MM.1S (cell line): ENCODE measurements around the gene NPC2.

Experiments used
- DNase-seq: peaks from one replicate; pipeline ENCODE4 v3.0.0-alpha.2; 2015
- H2AFZ ChIP-seq: fragments of 300-600 bp; sonication (generic); 2 replicates; pipeline ENCODE4 v1.6.0; 2016; ENCODE audit warnings: antibody characterized with exemption, low read length
- H3F3A ChIP-seq: fragments of 300-600 bp; sonication (generic); 2 replicates; pipeline ENCODE4 v1.6.1; 2016; ENCODE audit warnings: mild to moderate bottlenecking, antibody characterized with exemption, low read length, moderate library complexity, mixed read lengths; ENCODE audit not compliant: insufficient read depth
- H3K27ac ChIP-seq: fragments of 300-600 bp; sonication (generic); 2 replicates; pipeline ENCODE4 v1.5.1; 2016; ENCODE audit warnings: mild to moderate bottlenecking, low read length
- H3K27me3 ChIP-seq: fragments of 300-600 bp; sonication (generic); replicated peaks from 2 replicates; pipeline ENCODE4 v1.6.0; 2016; ENCODE audit warnings: low read length; ENCODE audit not compliant: insufficient read depth
- H3K36me3 ChIP-seq: fragments of 300-600 bp; sonication (generic); replicated peaks from 2 replicates; pipeline ENCODE4 v1.6.1; 2016; ENCODE audit warnings: mild to moderate bottlenecking, low read length, mixed read lengths; ENCODE audit not compliant: insufficient read depth
- H3K4me1 ChIP-seq: fragments of 300-600 bp; sonication (generic); 2 replicates; pipeline ENCODE4 v1.6.1; 2016; ENCODE audit warnings: low read length, mixed read lengths
- H3K4me2 ChIP-seq: fragments of 300-600 bp; sonication (generic); 2 replicates; pipeline ENCODE4 v1.6.0; 2016; ENCODE audit warnings: low read depth, low read length
- H3K4me3 ChIP-seq: fragments of 300-600 bp; sonication (generic); 2 replicates; pipeline ENCODE4 v1.5.1; 2016; ENCODE audit warnings: low read length, mixed read lengths
- H3K79me2 ChIP-seq: fragments of 300-600 bp; sonication (generic); 2 replicates; pipeline ENCODE4 v1.6.1; 2016; ENCODE audit warnings: mixed run types, low read length, mixed read lengths
- H3K9ac ChIP-seq: fragments of 300-600 bp; sonication (generic); 2 replicates; pipeline ENCODE4 v1.6.1; 2016; ENCODE audit warnings: low read length, mixed read lengths
- H3K9me2 ChIP-seq: fragments of 300-600 bp; sonication (generic); replicated peaks from 2 replicates; pipeline ENCODE4 v1.6.1; 2016; ENCODE audit warnings: mild to moderate bottlenecking, low read length, mixed read lengths; ENCODE audit not compliant: insufficient read depth
- H3K9me3 ChIP-seq: fragments of 300-600 bp; sonication (generic); replicated peaks from 2 replicates; pipeline ENCODE4 v1.6.1; 2016; ENCODE audit warnings: mild to moderate bottlenecking, low read length, mixed read lengths; ENCODE audit not compliant: insufficient read depth
- H4K20me1 ChIP-seq: fragments of 300-600 bp; sonication (generic); 2 replicates; pipeline ENCODE4 v1.6.1; 2016; ENCODE audit warnings: mild to moderate bottlenecking, low read length, moderate library complexity, mixed read lengths; ENCODE audit not compliant: insufficient read depth
- CTCF ChIP-seq: fragments of 300-600 bp; sonication (generic); IDR thresholded peaks from 2 replicates; pipeline ENCODE4 v1.5.1; 2016; ENCODE audit warnings: antibody characterized with exemption, low read length, mixed read lengths
- EZH2 ChIP-seq: fragments of 300-600 bp; sonication (generic); optimal IDR thresholded peaks from 2 replicates; pipeline ENCODE3; 2017; ENCODE audit warnings: low read depth, mild to moderate bottlenecking, antibody characterized with exemption, low read length, mixed read lengths
- EZH2phosphoT487 ChIP-seq: fragments of 300-600 bp; sonication (generic); IDR thresholded peaks from 2 replicates; pipeline ENCODE4 v1.6.1; 2018; ENCODE audit warnings: antibody characterized with exemption, low read length

Gene NPC2

DNA sequence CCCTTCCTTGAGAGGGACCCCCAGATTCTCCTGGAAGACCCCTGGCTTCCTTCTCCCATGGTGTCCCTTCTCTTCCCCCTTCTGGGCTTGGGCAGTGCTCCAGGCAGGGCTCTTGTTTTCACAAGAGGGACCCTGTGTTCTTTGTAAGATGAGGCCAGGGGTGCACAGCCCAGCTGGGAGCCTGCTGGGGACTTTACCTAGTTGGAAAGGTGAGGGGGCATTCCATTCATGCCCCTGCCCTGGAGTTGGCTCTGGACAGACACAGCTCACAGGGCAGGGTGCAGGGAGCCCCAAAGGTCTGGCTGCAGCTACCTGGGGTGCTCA, 31.7 kb upstream of the NPC2 start:
- H3K4me3 ChIP-seq, result no peak overlapping the region
- no peak overlapping the region for H2AFZ ChIP-seq
- H3K4me1 ChIP-seq, result peaks cover 15% of the 10 kb centered on the region
- H3K9me2 ChIP-seq, result no peaks in the 10 kb centered on the region
- H3K27ac ChIP-seq, result no peak overlapping the region
- H3K79me2 ChIP-seq, result no peaks in the 10 kb centered on the region
- H3K4me2 ChIP-seq, result no peak overlapping the region
- peaks cover 17% of the 10 kb centered on the region for H3K27me3 ChIP-seq
- H3K9ac ChIP-seq, result no peak overlapping the region
- no peak for DNase-seq
- TF ChIP-seq EZH2phosphoT487 (no peak), EZH2 (no peak), CTCF (no peak)
- H3K36me3 ChIP-seq, result no peaks in the 10 kb centered on the region
- no peaks in the 10 kb centered on the region for H3F3A ChIP-seq
- H3K9me3 ChIP-seq, result no peaks in the 10 kb centered on the region
- H4K20me1 ChIP-seq, result no peaks in the 10 kb centered on the region

GRCh38 chr14:74524076-74524811, 31.1 kb upstream of the NPC2 start:
- Histone ChIP-seq H3K9ac (no peak overlapping the region), H3F3A (no peaks in the 10 kb centered on the region), H3K4me2 (no peak overlapping the region), H3K27ac (no peak overlapping the region), H2AFZ (no peak overlapping the region), H3K9me2 (no peaks in the 10 kb centered on the region), H3K9me3 (no peaks in the 10 kb centered on the region), H4K20me1 (no peaks in the 10 kb centered on the region), H3K4me1 (peaks cover 15% of the 10 kb centered on the region), H3K36me3 (no peaks in the 10 kb centered on the region), H3K79me2 (no peaks in the 10 kb centered on the region), H3K4me3 (no peak overlapping the region), H3K27me3 (peaks cover 19% of the 10 kb centered on the region)
- TF ChIP-seq EZH2phosphoT487, result no peak
- DNase-seq, result no peak

- no peaks in the 10 kb centered on the region for H4K20me1 ChIP-seq
- H3K9me2 ChIP-seq, result no peaks in the 10 kb centered on the region
- H3K79me2 ChIP-seq, result no peaks in the 10 kb centered on the region
- no peak overlapping the region for H2AFZ ChIP-seq
- DNase-seq, result no peak
- H3K4me1 ChIP-seq, result peaks cover 15% of the 10 kb centered on the region
- no peaks in the 10 kb centered on the region for H3K36me3 ChIP-seq
- TF ChIP-seq EZH2phosphoT487, result no peak
- TF ChIP-seq CTCF, result no peak
- H3K4me3 ChIP-seq, result no peak overlapping the region
- peaks cover 33% of the 10 kb centered on the region for H3K27me3 ChIP-seq
- H3K4me2 ChIP-seq, result no peak overlapping the region
- no peak overlapping the region for H3K27ac ChIP-seq
- no peak overlapping the region for H3K9ac ChIP-seq
- no peaks in the 10 kb centered on the region for H3K9me3 ChIP-seq
- no peaks in the 10 kb centered on the region for H3F3A ChIP-seq
Measured at GRCh38 chr14:74522740-74523139, 29.6 kb upstream of the NPC2 start.

GRCh38 chr14:74521756-74522155, 28.7 kb upstream of the NPC2 start:
- no peak overlapping the region for H3K9ac ChIP-seq
- no peak overlapping the region for H3K4me3 ChIP-seq
- H3K79me2 ChIP-seq, result no peaks in the 10 kb centered on the region
- no peak overlapping the region for H2AFZ ChIP-seq
- H3K9me3 ChIP-seq, result no peaks in the 10 kb centered on the region
- no peak for DNase-seq
- peaks cover 43% of the 10 kb centered on the region for H3K27me3 ChIP-seq
- H3K27ac ChIP-seq, result no peak overlapping the region
- H3K36me3 ChIP-seq, result no peaks in the 10 kb centered on the region
- peaks cover 15% of the 10 kb centered on the region for H3K4me1 ChIP-seq
- no peaks in the 10 kb centered on the region for H4K20me1 ChIP-seq
- no peak for TF ChIP-seq EZH2phosphoT487
- TF ChIP-seq EZH2, result no peak
- no peak for TF ChIP-seq CTCF
- no peaks in the 10 kb centered on the region for H3K9me2 ChIP-seq
- no peaks in the 10 kb centered on the region for H3F3A ChIP-seq
- no peak overlapping the region for H3K4me2 ChIP-seq
